ENCODE data around the gene SREK1IP1.

The SREK1IP1 gene

GRCh38 chr5:64765804-64766504 lies 2.5 kb downstream of the SREK1IP1 start:
- Histone ChIP-seq H3K27ac (ENCODE audit: extremely low read depth, low read depth, low read length) (no peak overlapping the region), H3K4me1 (ENCODE audit: control insufficient read depth, insufficient read depth, low read length) (peaks cover 7% of the 10 kb centered on the region), H3K4me3 (ENCODE audit: low read depth, low read length) (no peak overlapping the region), H3K9me3 (ENCODE audit: control insufficient read depth, insufficient read depth, low read depth, low read length) (no peaks in the 10 kb centered on the region), H3K36me3 (ENCODE audit: control insufficient read depth in 2 of 2, insufficient read depth in 1 of 2, low read length in 2 of 2) (peaks cover 0 to 38% of the 10 kb centered on the region in 2 experiments; a peak in 2 of 3 replicates)
- TF ChIP-seq FEZF1 (tag by site-specific recombination; IDR thresholded peaks at IDR 0.05): peak; percentile 51
- TF ChIP-seq ZNF202 (tag by site-specific recombination; IDR thresholded peaks at IDR 0.05; ENCODE audit: borderline replicate concordance): no peak
- TF ChIP-seq ZNF488 (tag by site-specific recombination; IDR thresholded peaks at IDR 0.05): no peak
- peak; percentile 69 for TF ChIP-seq KLF1 (tag by site-specific recombination; IDR thresholded peaks at IDR 0.05)
- no peak for TF ChIP-seq ZNF157 (tag by site-specific recombination; IDR thresholded peaks at IDR 0.05)
- no peak for TF ChIP-seq PRDM4 (tag by site-specific recombination; IDR thresholded peaks at IDR 0.05)
- TF ChIP-seq ZNF768 (tag by site-specific recombination; IDR thresholded peaks at IDR 0.05): no peak
- TF ChIP-seq ZFP69B (tag by site-specific recombination; IDR thresholded peaks at IDR 0.05): no peak
- no peak for TF ChIP-seq ZNF571 (tag by site-specific recombination; IDR thresholded peaks at IDR 0.05)
- TF ChIP-seq ZNF394 (tag by site-specific recombination; IDR thresholded peaks at IDR 0.05; ENCODE audit: borderline replicate concordance): no peak
- TF ChIP-seq, protein P1, sequence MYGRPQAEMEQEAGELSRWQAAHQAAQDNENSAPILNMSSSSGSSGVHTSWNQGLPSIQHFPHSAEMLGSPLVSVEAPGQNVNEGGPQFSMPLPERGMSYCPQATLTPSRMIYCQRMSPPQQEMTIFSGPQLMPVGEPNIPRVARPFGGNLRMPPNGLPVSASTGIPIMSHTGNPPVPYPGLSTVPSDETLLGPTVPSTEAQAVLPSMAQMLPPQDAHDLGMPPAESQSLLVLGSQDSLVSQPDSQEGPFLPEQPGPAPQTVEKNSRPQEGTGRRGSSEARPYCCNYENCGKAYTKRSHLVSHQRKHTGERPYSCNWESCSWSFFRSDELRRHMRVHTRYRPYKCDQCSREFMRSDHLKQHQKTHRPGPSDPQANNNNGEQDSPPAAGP (tag by site-specific recombination; IDR thresholded peaks at IDR 0.05): no peak
- TF ChIP-seq SCRT2 (tag by site-specific recombination; IDR thresholded peaks at IDR 0.05): 0 out of 2 replicates have a peak, but pooled peaks have one; percentile 30
- ChIA-PET CTCF (interaction anchor here (0.6 to 1.0 kb wide), 4 partner anchors 11 to 419 kb away, joined by 3 read pairs; no protein-coding TSS in a partner anchor), POLR2A (interaction anchor here (1.6 kb wide), 1 partner anchor 13 kb away, joined by 3 read pairs; no protein-coding TSS in a partner anchor)

DNA sequence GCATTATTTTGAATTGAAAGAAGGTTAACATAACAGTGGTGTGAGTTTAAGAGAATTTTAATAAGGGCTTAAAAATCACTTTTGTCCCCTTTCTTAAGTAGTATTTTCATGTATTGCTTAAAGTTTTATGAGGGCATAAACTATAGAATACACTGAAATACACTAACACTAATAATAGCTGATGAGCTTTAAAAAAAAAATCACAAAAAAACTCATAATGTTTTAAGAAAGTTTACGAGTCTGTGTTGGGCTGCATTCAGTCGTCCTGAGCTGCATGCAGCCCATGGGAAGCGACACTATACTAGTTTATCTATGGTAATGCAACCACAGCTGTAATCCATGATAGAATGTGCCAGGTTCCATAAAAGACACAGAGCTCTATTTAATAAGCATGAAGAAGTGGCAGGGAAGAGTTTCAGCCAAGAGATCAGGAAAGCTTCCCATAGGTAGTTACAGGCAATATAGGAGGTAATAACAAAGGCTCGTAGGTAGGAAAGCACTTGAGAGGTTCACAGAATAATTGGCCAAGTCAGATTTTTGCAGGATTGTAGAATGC lies 4.5 kb downstream of the SREK1IP1 start:
- CTCF ChIA-PET: interaction anchor here (0.6 kb wide), 1 partner anchor 149 kb away, joined by 5 read pairs; no protein-coding TSS in a partner anchor
- Histone ChIP-seq H3K9me3 (ENCODE audit: control insufficient read depth, insufficient read depth, low read depth, low read length) (no peaks in the 10 kb centered on the region), H3K4me3 (ENCODE audit: low read depth, low read length) (no peak overlapping the region), H3K27ac (ENCODE audit: extremely low read depth, low read depth, low read length) (peak overlapping the region; percentile 33), H3K4me1 (ENCODE audit: control insufficient read depth, insufficient read depth, low read length) (peaks cover 11% of the 10 kb centered on the region), H3K36me3 (ENCODE audit: control insufficient read depth in 2 of 2, insufficient read depth in 1 of 2, low read length in 2 of 2) (peaks cover 0 to 38% of the 10 kb centered on the region in 2 experiments; a peak in 2 of 3 replicates)
- POLR2A ChIA-PET: no interaction called here
- TF ChIP-seq PRDM4 (tag by site-specific recombination; IDR thresholded peaks at IDR 0.05) (0 out of 2 replicates have a peak, but pooled peaks have one; percentile 15), ZXDB (tag by site-specific recombination; IDR thresholded peaks at IDR 0.05) (peak; percentile 41; the same call in 1 of the 2 replicates), ZBTB44 (tag by site-specific recombination; IDR thresholded peaks at IDR 0.05) (peak; percentile 92), PRDM1 (tag by site-specific recombination; IDR thresholded peaks at IDR 0.05) (0 out of 2 replicates have a peak, but pooled peaks have one; percentile 8), ZNF580 (tag by site-specific recombination; IDR thresholded peaks at IDR 0.05) (peak; percentile 50; the same call in 1 of the 2 replicates), ZNF449 (tag by site-specific recombination; IDR thresholded peaks at IDR 0.05) (peak; percentile 82), IKZF3 (tag by site-specific recombination; IDR thresholded peaks at IDR 0.05) (no peak), FEZF1 (tag by site-specific recombination; IDR thresholded peaks at IDR 0.05) (peak; percentile 88), ZNF121 (tag by site-specific recombination; IDR thresholded peaks at IDR 0.05) (no peak)
- TF ChIP-seq, protein P2, sequence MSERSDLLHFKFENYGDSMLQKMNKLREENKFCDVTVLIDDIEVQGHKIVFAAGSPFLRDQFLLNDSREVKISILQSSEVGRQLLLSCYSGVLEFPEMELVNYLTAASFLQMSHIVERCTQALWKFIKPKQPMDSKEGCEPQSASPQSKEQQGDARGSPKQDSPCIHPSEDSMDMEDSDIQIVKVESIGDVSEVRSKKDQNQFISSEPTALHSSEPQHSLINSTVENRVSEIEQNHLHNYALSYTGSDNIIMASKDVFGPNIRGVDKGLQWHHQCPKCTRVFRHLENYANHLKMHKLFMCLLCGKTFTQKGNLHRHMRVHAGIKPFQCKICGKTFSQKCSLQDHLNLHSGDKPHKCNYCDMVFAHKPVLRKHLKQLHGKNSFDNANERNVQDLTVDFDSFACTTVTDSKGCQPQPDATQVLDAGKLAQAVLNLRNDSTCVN (tag by site-specific recombination; optimal IDR thresholded peaks at IDR 0.05): no peak
